Thyroid gland (tissue), 4 donors: Measurements from ENCODE around the gene RBP4.

Experiments
- CTCF ChIP-seq, 6 experiments: fragments of 200-600 bp in 3 of 6; fragments of 450-650 bp in 3 of 6; sonication (generic) in 3 of 6; IDR thresholded peaks; one replicate each; pipeline ENCODE4 v1.5.1; 2016 to 2019; ENCODE audit warnings: antibody characterized with exemption in 6 of 6, mild to moderate bottlenecking in 2 of 6, inconsistent platforms in 1 of 6, moderate library complexity in 1 of 6
- POLR2A ChIP-seq, 2 donors: fragments of 450-650 bp; IDR thresholded peaks; one replicate each; pipeline ENCODE4 v1.6.1; 2017; ENCODE audit warnings: antibody characterized with exemption in 2 of 2, mild to moderate bottlenecking in 2 of 2, moderate library complexity in 1 of 2

- TF ChIP-seq POLR2A (IDR thresholded peaks at IDR 0.05) (no peak), CTCF (IDR thresholded peaks at IDR 0.05) (no peak)
Measured at GRCh38 chr10:93639791-93640190, 38.8 kb upstream of the RBP4 start.
